Stimulated activated CD8-positive, alpha-beta memory T cell treated with anti-CD3 and anti-CD28 coated beads, Interleukin-12 subunit alpha, Interleukin-12 subunit beta, amount 100 ng/mL, for 4 hours (primary cell): ENCODE data around the gene KIF9.
"Not testable (repeated sequence)": the region's sequence is repeated elsewhere in the genome, so short reads cannot be mapped to it uniquely, and the experiment has no call there.

Experiments
- DNase-seq: peaks from one replicate; pipeline ENCODE4 v3.0.0-alpha.2; 2020; ENCODE audit warnings: low read depth

Gene KIF9

GRCh38 chr3:47282424-47283192 is at the start of gene KIF9, which contains the start of gene KLHL18:
Gene KIF9, minus strand, starts transcription at chr3:47282799. Its CDS starts 5,425 bp downstream, at chr3:47277374.
Gene KLHL18, plus strand, starts transcription at chr3:47282944. Its CDS starts 22 bp downstream, at chr3:47282966.
- peak; percentile 91 for DNase-seq

- peak; percentile 4 for DNase-seq
Observed at GRCh38 chr3:47324278-47324865, 41.8 kb upstream of the KIF9 start.

- no peak for DNase-seq
Observed at GRCh38 chr3:47323431-47324277, 41.1 kb upstream of the KIF9 start.

DNA sequence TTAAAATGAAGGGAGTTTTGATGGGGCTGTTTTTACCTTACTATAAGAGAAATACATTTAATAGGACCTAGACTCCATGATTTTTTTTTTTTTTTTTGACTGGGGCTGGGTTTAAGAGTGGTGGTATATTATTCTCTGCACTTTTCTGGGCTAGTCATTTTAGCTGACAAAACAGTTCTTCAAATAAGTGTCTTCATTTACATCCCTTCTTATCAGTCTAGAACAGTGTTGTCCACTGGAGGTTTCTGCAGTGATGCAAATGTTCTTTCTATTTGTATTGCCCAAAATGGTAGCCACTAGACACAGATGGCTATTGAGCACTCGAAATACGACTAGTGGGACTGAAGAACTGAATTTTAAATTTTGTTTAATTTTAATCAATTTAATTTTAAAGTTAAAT is 37.4 kb upstream of the KIF9 start:
- no peak for DNase-seq

DNA sequence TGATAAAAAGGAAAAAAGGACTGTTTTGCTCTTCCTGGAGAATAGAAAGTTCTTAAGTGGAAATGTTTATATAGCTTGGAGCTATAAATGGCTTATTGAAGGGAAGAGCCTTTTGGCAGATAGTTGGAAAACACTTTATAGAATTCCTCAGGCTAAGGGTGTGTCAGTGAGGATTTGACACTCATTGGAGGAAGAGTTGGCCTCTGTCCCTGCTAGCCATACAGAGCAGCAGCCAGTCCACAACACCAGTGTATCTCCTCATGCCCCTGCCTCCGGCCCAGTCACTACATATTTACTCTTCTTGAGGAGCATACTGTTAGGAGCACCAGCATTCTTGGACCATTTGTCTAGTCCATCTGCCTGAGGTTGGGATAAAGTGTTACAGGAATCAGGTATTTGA is 36.3 kb upstream of the KIF9 start:
- DNase-seq: no peak

- DNase-seq: not testable (repeated sequence)
Observed at GRCh38 chr3:47316151-47316550, 33.6 kb upstream of the KIF9 start.

GRCh38 chr3:47315069-47315647 is 32.6 kb upstream of the KIF9 start:
- DNase-seq: no peak

GRCh38 chr3:47314056-47314764 is 31.6 kb upstream of the KIF9 start:
- no peak for DNase-seq

DNA sequence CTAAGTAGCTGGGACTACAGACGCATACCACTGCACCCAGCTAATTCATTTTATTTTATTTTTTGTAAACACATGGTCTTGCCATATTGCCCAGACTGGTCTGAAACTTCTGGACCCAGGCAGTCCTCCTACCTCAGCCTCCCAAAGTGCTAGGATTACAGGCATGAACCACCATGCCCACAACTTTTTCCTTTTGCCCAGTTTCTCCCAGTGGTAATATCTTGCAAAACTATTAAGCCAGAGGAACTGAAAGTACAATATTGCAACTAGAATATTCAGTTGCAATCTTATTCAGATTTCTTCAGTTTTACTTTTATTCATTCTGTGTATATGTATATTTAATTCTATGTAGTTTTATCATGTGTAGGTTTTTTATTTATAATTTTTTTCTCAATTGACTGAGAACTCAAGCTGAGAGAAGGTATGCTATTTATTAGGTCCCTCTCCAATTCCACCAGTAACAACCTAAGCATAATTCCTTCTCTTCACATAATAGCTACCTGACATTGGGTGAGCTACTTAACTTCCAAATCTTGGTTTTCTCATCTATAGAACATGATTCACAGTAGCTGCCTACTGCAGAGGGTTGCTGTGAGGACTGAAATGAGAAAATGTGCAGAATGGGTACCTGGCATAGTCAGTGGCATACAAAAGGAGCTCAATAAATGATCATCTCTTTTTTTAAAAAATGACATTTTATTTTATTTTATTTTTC is 30.9 kb upstream of the KIF9 start:
- DNase-seq: no peak

DNA sequence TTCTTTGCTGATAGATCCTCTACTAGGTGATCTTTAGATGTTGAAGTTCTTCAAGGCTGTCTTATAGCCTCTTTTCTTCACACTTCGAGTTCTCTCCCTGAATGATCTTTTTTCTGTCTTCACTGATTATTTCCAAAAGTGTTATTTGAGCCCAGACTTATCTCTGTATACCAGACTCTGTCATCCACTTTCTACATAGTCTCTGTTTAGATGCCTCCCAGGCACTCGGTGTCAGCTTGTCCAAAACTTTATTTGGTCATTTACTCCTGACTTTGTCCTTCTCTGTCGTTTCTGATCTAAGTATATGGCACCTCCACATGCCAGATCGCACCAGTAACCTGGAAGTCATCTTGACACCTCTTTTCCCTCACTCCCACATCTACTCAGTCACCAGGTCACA is 27.8 kb upstream of the KIF9 start:
- no peak for DNase-seq

DNA sequence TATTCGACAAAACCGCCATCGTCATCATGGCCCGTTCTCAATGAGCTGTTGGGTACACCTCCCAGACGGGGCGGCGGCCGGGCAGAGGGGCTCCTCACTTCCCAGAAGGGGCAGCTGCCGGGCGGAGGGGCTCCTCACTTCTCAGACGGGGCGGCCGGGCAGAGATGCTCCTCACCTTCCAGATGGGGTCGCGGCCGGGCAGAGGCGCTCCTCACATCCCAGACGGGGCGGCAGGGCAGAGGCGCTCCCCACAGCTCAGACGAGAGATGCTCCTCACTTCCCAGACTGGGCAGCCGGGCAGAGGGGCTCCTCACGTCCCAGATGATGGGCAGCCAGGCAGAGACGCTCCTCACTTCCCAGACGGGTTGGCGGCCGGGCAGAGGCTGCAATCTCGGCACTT is 26.6 kb upstream of the KIF9 start:
- not testable (repeated sequence) for DNase-seq

GRCh38 chr3:47306022-47306421 is 23.4 kb upstream of the KIF9 start:
- DNase-seq: no peak

DNA sequence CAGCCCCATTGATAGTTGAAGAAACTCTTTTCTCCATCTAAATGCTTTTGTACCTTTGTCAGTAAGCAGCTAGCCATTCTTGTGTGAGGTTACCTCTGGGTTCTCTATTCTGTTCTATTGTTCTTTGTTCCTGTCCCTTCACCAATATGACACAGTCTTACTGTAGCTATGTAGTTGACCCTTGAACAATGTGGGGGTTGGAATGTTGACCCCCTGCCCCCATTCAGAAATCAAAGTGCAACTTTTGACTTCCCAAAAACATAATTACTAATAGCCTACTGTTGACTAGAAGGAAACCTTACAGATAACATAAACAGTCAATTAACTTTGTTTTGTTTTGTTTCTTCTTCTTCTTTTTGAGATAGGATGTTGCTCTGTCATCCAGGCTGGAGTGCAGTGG is 18.9 kb upstream of the KIF9 start:
- no peak for DNase-seq

DNA sequence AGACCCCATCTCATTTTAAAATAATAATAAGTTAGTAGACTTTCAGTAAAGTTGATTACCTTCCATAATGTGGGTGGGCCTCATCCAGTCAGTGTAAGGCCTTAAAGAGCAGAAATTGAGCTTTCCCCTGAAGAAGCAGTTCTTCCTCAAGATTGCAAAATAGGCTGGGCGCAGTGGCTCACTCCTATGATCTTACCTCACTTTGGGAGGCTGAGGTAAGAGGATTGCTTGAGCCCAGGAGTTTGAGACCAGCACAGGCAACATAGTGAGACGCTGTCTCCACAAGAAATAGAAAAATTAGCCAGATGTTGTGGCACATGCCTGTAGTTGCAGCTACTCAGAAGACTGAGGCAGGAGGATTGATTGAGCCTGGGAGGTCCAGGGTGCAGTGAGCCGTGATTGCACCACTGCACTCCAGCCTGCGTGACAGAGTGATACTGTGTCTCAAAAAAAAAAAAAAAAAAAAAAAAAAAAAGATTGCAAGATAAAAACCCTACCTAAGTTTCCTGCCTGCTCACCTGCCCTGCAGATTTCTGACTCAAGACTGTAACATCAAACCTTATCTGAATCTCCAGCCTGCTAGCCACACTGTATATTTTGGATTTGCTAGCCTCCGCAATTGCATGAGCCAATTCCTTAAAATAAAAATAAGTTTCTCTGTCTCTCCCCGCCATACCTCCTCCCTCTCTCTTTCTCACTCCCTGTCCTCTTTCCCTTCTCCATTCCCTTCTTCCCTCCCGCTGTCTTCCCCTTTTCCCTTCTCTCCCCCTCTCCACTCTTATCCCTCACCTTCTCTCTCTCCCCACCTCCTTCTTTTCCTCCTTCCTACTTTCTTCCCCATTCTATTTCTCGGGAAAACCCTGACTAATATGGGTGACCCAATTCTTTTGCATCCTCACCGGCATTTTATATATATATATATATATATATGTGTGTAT is 17.1 kb upstream of the KIF9 start:
- no peak for DNase-seq

- no peak for DNase-seq
Observed at GRCh38 chr3:47298439-47298838, 15.8 kb upstream of the KIF9 start.

DNA sequence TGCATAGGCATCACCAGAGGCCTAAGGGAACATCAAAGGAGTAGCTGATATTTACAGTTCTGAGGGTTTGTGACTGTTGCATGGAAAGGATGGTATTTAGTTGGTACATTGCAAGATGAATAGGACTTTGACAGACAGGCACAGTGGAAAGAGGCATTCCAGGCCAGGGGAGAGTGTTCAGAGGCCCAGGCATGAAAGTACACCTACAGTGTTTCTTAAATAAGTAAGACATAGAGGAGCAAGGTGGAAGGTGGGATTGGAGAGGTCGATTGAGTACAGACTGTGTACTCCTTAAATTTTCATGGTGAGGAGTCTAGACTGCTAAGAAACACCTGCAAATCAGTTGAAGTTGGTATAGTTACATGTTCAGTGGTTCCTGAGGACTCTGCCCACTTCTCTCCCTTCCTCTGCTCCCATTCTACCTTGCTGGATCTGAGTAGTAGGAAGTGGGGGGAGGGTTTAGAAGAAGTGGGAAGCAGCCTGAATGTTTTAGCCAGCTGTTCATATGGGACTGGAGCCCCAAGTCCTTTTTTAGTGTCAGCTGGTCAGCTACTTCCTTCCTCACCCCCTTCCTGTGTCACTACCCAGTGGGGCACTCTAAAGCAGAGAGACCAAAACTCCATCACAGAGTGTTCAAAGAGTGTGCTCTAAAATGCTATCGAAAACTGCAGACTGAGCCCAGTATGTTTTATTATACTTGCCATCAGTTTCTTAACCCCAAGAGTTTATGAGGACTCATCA is 14.1 kb upstream of the KIF9 start:
- DNase-seq: no peak

DNA sequence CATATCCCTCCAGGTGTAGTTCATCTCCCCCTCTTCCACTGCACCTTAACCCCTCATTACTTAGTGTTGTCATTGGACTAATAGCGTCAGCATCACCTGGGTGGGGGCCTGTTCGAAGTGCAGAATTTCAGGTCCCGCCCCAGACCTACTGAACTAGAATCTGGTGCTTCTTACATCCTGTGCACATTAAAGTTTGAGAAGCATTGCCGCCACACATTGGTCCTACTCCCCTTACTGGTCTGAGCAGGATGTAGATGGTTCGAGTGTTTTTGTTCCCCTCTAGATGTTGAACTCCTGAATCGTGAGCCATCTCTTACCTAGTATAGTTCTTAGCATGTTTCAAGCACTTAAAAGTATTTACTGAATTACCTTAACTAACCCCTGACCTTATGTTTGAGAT is 13.4 kb upstream of the KIF9 start:
- DNase-seq: no peak

DNA sequence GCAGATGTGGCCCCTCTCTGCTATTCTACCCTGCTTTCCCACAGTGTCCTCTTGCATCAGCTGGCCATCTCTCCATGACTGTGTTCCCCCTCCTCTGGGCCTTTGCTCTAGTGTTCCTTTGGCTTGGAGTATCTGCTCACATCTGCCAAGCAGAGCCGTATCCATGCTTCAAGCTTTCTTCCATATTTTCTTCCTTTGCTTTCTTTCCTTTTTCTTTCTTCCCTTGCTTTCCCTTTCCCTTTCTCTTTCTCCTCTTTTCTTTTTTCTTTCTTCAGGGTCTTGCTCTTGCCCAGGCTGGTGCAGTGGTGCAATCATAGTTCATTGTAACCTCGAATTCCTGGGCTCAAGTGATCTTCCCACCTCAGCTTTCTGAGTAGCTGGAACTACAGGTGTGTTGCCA is 12.7 kb upstream of the KIF9 start:
- no peak for DNase-seq

GRCh38 chr3:47294392-47294791 is 11.8 kb upstream of the KIF9 start:
- no peak for DNase-seq
